D341Med (cell line): Measurements from ENCODE around the gene KPTN.
A peak's percentile ranks its signal among the peaks of the same experiment; 100 is the strongest.

Source experiments
- DNase-seq: peaks from one replicate; pipeline ENCODE4 v3.0.0; 2012; ENCODE audit warnings: low spot score

KPTN gene

GRCh38 chr19:47435196-47435595 is 48.8 kb downstream of the KPTN start:
- DNase-seq, result no peak

- DNase-seq, result no peak
Measured at GRCh38 chr19:47434088-47434487, 49.9 kb downstream of the KPTN start.

- no peak for DNase-seq
Measured at GRCh38 chr19:47433121-47433520, 50.9 kb downstream of the KPTN start.

- no peak for DNase-seq
Measured at GRCh38 chr19:47432499-47432898, 51.5 kb downstream of the KPTN start.

- no peak for DNase-seq
Measured at GRCh38 chr19:47432091-47432490, 51.9 kb downstream of the KPTN start.

GRCh38 chr19:47430041-47430802 is 53.8 kb downstream of the KPTN start:
- no peak for DNase-seq

GRCh38 chr19:47429140-47429793 is 54.8 kb downstream of the KPTN start:
- no peak for DNase-seq

- DNase-seq, result peak; percentile 95
Measured at GRCh38 chr19:47428177-47428894, 55.7 kb downstream of the KPTN start.

GRCh38 chr19:47427241-47428176 is 56.5 kb downstream of the KPTN start:
- peak; percentile 80 for DNase-seq
